H1 (cell line): ENCODE measurements around the gene TRAF5. TPM values are rescaled to one million over a fixed set of nuclear protein-coding genes. Genes with fewer than 3 reads are reported as not detected.
"Not testable (repeated sequence)": the region's sequence is repeated elsewhere in the genome, so short reads cannot be mapped to it uniquely, and the experiment has no call there.

ENCODE experiments used
- CTCF ChIA-PET: fragments of 300-600 bp; sonication (Branson Sonifier 250); formaldehyde crosslinking; loops from one replicate; lab custom pipeline; 2021; ENCODE audit not compliant: partially characterized antibody; lab: Charles Lee
- POLR2A ChIA-PET: fragments of 300-600 bp; sonication (Branson Sonifier 250); formaldehyde crosslinking; loops from one replicate; lab custom pipeline; 2021; ENCODE audit warnings: inconsistent platforms; ENCODE audit not compliant: partially characterized antibody; lab: Charles Lee
- DNase-seq, 2 experiments: peaks; one replicate each; pipeline versions ENCODE4 v3.0.0 to v3.0.0-alpha.2; 2010 to 2022; ENCODE audit warnings: low spot score in 2 of 2, low read depth in 1 of 2, mixed read lengths in 1 of 2
- FAIRE-seq: peaks from 2 replicates; lab custom pipeline; 2011; peaks lifted over from hg19 to GRCh38; lab: Jason Lieb, UNC
- H2AFZ ChIP-seq: 2 replicates; pipeline ENCODE4 v1.8.1; 2012; ENCODE audit warnings: low read length, inconsistent platforms
- H2AK5ac ChIP-seq: 2 replicates; pipeline ENCODE4 v1.6.1; 2013; ENCODE audit warnings: low read depth, low read length
- H2BK120ac ChIP-seq: replicated peaks from 2 replicates; pipeline ENCODE3; 2013; ENCODE audit warnings: low read depth, low read length, inconsistent platforms
- H2BK12ac ChIP-seq: 2 replicates; pipeline ENCODE4 v1.6.1; 2013; ENCODE audit warnings: low read depth, low read length
- H2BK15ac ChIP-seq: 2 replicates; pipeline ENCODE4 v1.6.1; 2013; ENCODE audit warnings: low read length
- H2BK20ac ChIP-seq: 2 replicates; pipeline ENCODE4 v1.6.1; 2013; ENCODE audit warnings: low read length
- H2BK5ac ChIP-seq: 2 replicates; pipeline ENCODE4 v1.6.1; 2013; ENCODE audit warnings: low read depth, low read length
- H3K14ac ChIP-seq: 2 replicates; pipeline ENCODE4 v1.6.1; 2013; ENCODE audit warnings: inconsistent platforms; ENCODE audit not compliant: insufficient read length
- H3K18ac ChIP-seq: 2 replicates; pipeline ENCODE4 v1.6.1; 2013; ENCODE audit warnings: low read length; ENCODE audit errors: extremely low read depth
- H3K23ac ChIP-seq: 2 replicates; pipeline ENCODE4 v1.6.1; 2013; ENCODE audit warnings: inconsistent platforms; ENCODE audit not compliant: insufficient read length
- H3K23me2 ChIP-seq: 2 replicates; pipeline ENCODE4 v1.6.1; 2013; ENCODE audit warnings: low read depth, low read length
- H3K27ac ChIP-seq: 2 replicates; pipeline ENCODE4 v1.6.1; 2011; ENCODE audit warnings: low read depth, low read length, inconsistent platforms
- H3K27me3 ChIP-seq, 4 experiments: replicated peaks in 1 of 4; 1 replicate in 1 of 4; 2 replicates in 3 of 4; pipeline versions ENCODE4 v1.6.1 to v1.8.1; 2011 to 2013; ENCODE audit warnings: low read length in 3 of 4, mild to moderate bottlenecking in 3 of 4, inconsistent platforms in 2 of 4, mixed read lengths in 2 of 4, moderate library complexity in 1 of 4; ENCODE audit not compliant: control insufficient read depth in 3 of 4, insufficient read depth in 3 of 4; ENCODE audit errors: extremely low read depth in 1 of 4
- H3K36me3 ChIP-seq, 4 experiments: 2 replicates each; pipeline versions ENCODE4 v1.6.1 to v1.8.1; 2011 to 2013; ENCODE audit warnings: mild to moderate bottlenecking in 4 of 4, low read length in 3 of 4, moderate library complexity in 2 of 4, control low read depth in 1 of 4, inconsistent platforms in 1 of 4; ENCODE audit not compliant: insufficient read depth in 4 of 4, control insufficient read depth in 2 of 4
- H3K4ac ChIP-seq: replicated peaks from 2 replicates; pipeline ENCODE3; 2013; ENCODE audit warnings: low read length, low read depth, mixed read lengths, inconsistent platforms; ENCODE audit not compliant: insufficient read length
- H3K4me1 ChIP-seq, 4 experiments: replicated peaks in 1 of 4; 1 replicate in 1 of 4; 2 replicates in 3 of 4; pipeline versions ENCODE4 v1.6.1 to v1.8.1; 2011 to 2013; ENCODE audit warnings: low read length in 3 of 4, inconsistent platforms in 2 of 4, mixed read lengths in 1 of 4; ENCODE audit not compliant: insufficient read depth in 4 of 4, control insufficient read depth in 3 of 4
- H3K4me2 ChIP-seq, 2 experiments: 2 replicates each; pipeline versions ENCODE4 v1.6.1 to v1.8.1; 2011 to 2013; ENCODE audit warnings: low read depth in 2 of 2, low read length in 2 of 2, control low read depth in 1 of 2, inconsistent platforms in 1 of 2, mild to moderate bottlenecking in 1 of 2; ENCODE audit not compliant: insufficient read depth in 1 of 2
- H3K4me3 ChIP-seq, 4 experiments: fragments of 200-600, 300-600 bp in 1 of 4; sonication (generic), shearing (Covaris generic), sonication (Bioruptor Twin) in 1 of 4; 2 replicates each; pipeline versions ENCODE4 v1.5.1 to v1.8.1; 2011 to 2016; ENCODE audit warnings: low read length in 4 of 4, low read depth in 3 of 4, control low read depth in 2 of 4, inconsistent platforms in 2 of 4, mild to moderate bottlenecking in 2 of 4, mixed read lengths in 1 of 4, moderate library complexity in 1 of 4; ENCODE audit not compliant: insufficient read depth in 2 of 4; ENCODE audit errors: extremely low read depth in 1 of 4
- H3K56ac ChIP-seq: replicated peaks from 2 replicates; pipeline ENCODE3; 2013; ENCODE audit warnings: low read depth, mild to moderate bottlenecking, mixed read lengths, low read length, inconsistent platforms; ENCODE audit not compliant: insufficient read length
- H3K79me1 ChIP-seq: 2 replicates; pipeline ENCODE4 v1.6.1; 2013; ENCODE audit warnings: low read depth, low read length, control low read depth
- H3K79me2 ChIP-seq, 2 experiments: 2 replicates each; pipeline versions ENCODE4 v1.6.1 to v1.8.1; 2012 to 2013; ENCODE audit warnings: low read length in 2 of 2, mild to moderate bottlenecking in 2 of 2, inconsistent platforms in 1 of 2; ENCODE audit not compliant: insufficient read depth in 2 of 2, control insufficient read depth in 1 of 2
- H3K9ac ChIP-seq, 4 experiments: replicated peaks in 1 of 4; 1 replicate in 1 of 4; 2 replicates in 3 of 4; pipeline versions ENCODE4 v1.6.1 to v1.8.1; 2011 to 2013; ENCODE audit warnings: low read depth in 3 of 4, low read length in 3 of 4, control low read depth in 2 of 4, mild to moderate bottlenecking in 2 of 4, moderate library complexity in 2 of 4, inconsistent platforms in 1 of 4; ENCODE audit errors: extremely low read depth in 1 of 4
- H3K9me3 ChIP-seq, 2 experiments: 2 replicates each; pipeline versions ENCODE4 v1.6.1 to v1.8.1; 2012 to 2013; ENCODE audit warnings: mild to moderate bottlenecking in 2 of 2, moderate library complexity in 2 of 2, control low read depth in 1 of 2, inconsistent platforms in 1 of 2, low read depth in 1 of 2, low read length in 1 of 2, mixed read lengths in 1 of 2; ENCODE audit not compliant: insufficient read depth in 2 of 2
- H4K20me1 ChIP-seq, 2 experiments: replicated peaks in 1 of 2; 2 replicates each; pipeline versions ENCODE3 to v1.8.1; 2011 to 2013; ENCODE audit warnings: inconsistent platforms in 2 of 2, low read length in 2 of 2, mild to moderate bottlenecking in 1 of 2; ENCODE audit not compliant: insufficient read depth in 2 of 2, control insufficient read depth in 1 of 2
- H4K5ac ChIP-seq: 2 replicates; pipeline ENCODE4 v1.6.1; 2013; ENCODE audit warnings: low read length, low read depth, mixed read lengths, inconsistent platforms; ENCODE audit not compliant: insufficient read length
- H4K8ac ChIP-seq: 2 replicates; pipeline ENCODE4 v1.8.0; 2013; ENCODE audit warnings: mild to moderate bottlenecking, moderate library complexity, low read length, inconsistent platforms; ENCODE audit not compliant: insufficient read depth; ENCODE audit errors: extremely low read depth
- H4K91ac ChIP-seq: replicated peaks from 2 replicates; pipeline ENCODE3; 2013; ENCODE audit warnings: low read length, mixed read lengths, inconsistent platforms; ENCODE audit not compliant: insufficient read length
- WGBS, 2 experiments: shearing (Covaris generic) in 1 of 2; methylation state at CpG; one replicate each; pipeline versions ENCODE4 v1.1.6 to v1.1.7; 2013 to 2015; ENCODE audit warnings: low lambda C conversion rate in 2 of 2, mixed read lengths in 2 of 2, inconsistent platforms in 1 of 2, low coverage in 1 of 2, missing lambda C conversion rate in 1 of 2; ENCODE audit not compliant: insufficient replicate concordance in 2 of 2, insufficient coverage in 1 of 2, insufficient read length in 1 of 2; ENCODE audit errors: extremely low coverage in 1 of 2, missing lambda C conversion rate in 1 of 2; 5-methylcytosine and 5-hydroxymethylcytosine counted together
- polyA plus RNA-seq, 7 experiments: library from polyadenylated mRNA; depleted of rRNA in 3 of 7; stranded (reverse) in 5 of 7; unstranded in 2 of 7; fragments of >200 nt in 5 of 7; fragments of 200-250 nt in 2 of 7; gene quantifications; 1 replicate in 5 of 7; 2 replicates in 1 of 7; 4 replicates in 1 of 7; pipeline versions ENCODE4 v1.2.1 to v1.2.3, GENCODE V29; 2011 to 2013; ENCODE audit warnings: missing spikeins in 2 of 7, mixed read lengths in 2 of 7
- total RNA-seq: library from RNA; stranded (reverse); fragmentation: NEBNext Ultra II Directional; extraction: Animal tissue kit (Norgen Biotek cat#: 25700); gene quantifications from 2 replicates; pipeline ENCODE4 v1.2.1, GENCODE V29; 2021

Gene TRAF5
- total and polyA plus RNA-seq, 2 of the 8 experiments (the other 6 are each of a cell fraction or from before 2014, with no cell fraction given), result 13.0 to 17.1 TPM

- CTCF ChIA-PET, result interaction anchor here (3.8 to 4.6 kb wide), 2 partner anchors 157 to 193 kb away, joined by 36 to 38 read pairs; no protein-coding TSS in a partner anchor
- H4K20me1 ChIP-seq, H3K79me1 ChIP-seq, H4K5ac ChIP-seq, H2BK20ac ChIP-seq, H3K9ac ChIP-seq, H4K91ac ChIP-seq, H3K4ac ChIP-seq, H2AFZ ChIP-seq, FAIRE-seq, H3K36me3 ChIP-seq, H3K79me2 ChIP-seq, H4K8ac ChIP-seq, H3K9me3 ChIP-seq, H3K14ac ChIP-seq, POLR2A ChIA-PET, DNase-seq, H2BK120ac ChIP-seq, H3K4me3 ChIP-seq, H2BK12ac ChIP-seq, H2BK15ac ChIP-seq, H3K56ac ChIP-seq, H3K23ac ChIP-seq, H2BK5ac ChIP-seq, H3K4me1 ChIP-seq, H3K23me2 ChIP-seq, H3K27ac ChIP-seq, H2AK5ac ChIP-seq, H3K18ac ChIP-seq, H3K27me3 ChIP-seq, H3K4me2 ChIP-seq: not testable (repeated sequence)
- WGBS, 2 experiments, result 87% methylated on average over 7 of the region's 7 CpGs; no CpG with 5 or more reads in 1 of the 2 experiments
These were observed 5.0 kb upstream of the TRAF5 start for GRCh38 chr1:211321646-211322045.
